PFSK-1 (cell line): ENCODE data around the gene BICD2. TPM values are rescaled to one million over a fixed set of nuclear protein-coding genes. Genes with fewer than 3 reads are reported as not detected.

Experiments
- FOXP2 ChIP-seq: optimal IDR thresholded peaks from 2 replicates; pipeline ENCODE3; 2011; ENCODE audit warnings: borderline replicate concordance, control low read depth, inconsistent platforms; ENCODE audit not compliant: insufficient read depth; ENCODE audit errors: extremely low read length, extremely low read depth
- POLR2AphosphoS5 ChIP-seq: IDR thresholded peaks from 2 replicates; pipeline ENCODE4 v1.6.1; 2012; ENCODE audit warnings: low read depth, mild to moderate bottlenecking, control low read depth, low read length, moderate library complexity
- SIN3A ChIP-seq: IDR thresholded peaks from 2 replicates; pipeline ENCODE4 v1.6.1; 2012; ENCODE audit warnings: mild to moderate bottlenecking, low read length, moderate library complexity, borderline replicate concordance; ENCODE audit not compliant: insufficient read depth
- TAF1 ChIP-seq: IDR thresholded peaks from 2 replicates; pipeline ENCODE4 v1.6.1; 2012; ENCODE audit warnings: low read length, control low read depth, borderline replicate concordance; ENCODE audit not compliant: insufficient read depth
- polyA plus RNA-seq: library from polyadenylated mRNA; unstranded; fragments of >200 nt; gene quantifications from one replicate; pipeline ENCODE4 v1.2.1, GENCODE V29; 2012; ENCODE audit warnings: low read depth, missing spikeins; ENCODE audit not compliant: insufficient read length
- TF ChIP-seq, protein P1 (sequence below), 2 experiments: IDR thresholded peaks; 2 replicates each; pipeline versions ENCODE4 v1.6.1 to v1.8.0; 2011 to 2012; ENCODE audit warnings: low read depth in 2 of 2, low read length in 2 of 2, control low read depth in 1 of 2, inconsistent platforms in 1 of 2, mild to moderate bottlenecking in 1 of 2, moderate library complexity in 1 of 2; ENCODE audit not compliant: insufficient read depth in 1 of 2

The BICD2 gene
- 35.1 TPM for polyA plus RNA-seq

DNA sequence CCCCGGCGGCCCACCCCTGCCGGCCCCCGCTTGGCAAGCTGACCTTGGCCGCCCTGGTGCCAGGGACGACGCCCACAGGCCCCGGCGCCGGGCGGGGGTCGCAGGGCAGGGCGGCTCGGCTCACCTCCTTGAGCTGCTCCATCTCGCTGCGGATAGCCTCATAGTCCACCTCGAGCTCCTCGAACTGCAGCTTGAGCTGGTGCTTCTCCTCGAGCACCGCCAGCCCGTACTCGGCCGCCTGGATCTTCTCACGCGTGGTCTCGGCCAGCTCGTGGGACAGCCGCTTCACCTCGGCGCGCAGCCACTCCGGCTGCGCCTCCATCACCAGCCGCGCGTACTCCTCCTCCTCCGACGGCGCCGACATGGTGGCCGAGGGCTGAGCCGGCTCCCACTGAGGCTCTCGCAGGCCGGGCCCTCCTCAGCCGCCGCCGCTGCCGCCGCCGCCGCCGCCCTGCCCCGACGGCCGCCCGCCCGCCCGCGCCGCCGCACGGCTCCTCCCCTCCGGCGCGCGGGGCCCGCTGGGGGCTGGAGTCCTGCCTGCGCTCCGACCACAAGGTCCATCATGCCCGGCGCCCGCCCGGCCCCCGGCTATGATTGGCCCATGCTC is at the start of gene BICD2:
Gene BICD2, minus strand, starts transcription at position 453 of the 607 bp plus-strand sequence. Its CDS starts 89 bp downstream, at position 364.
- TF ChIP-seq POLR2AphosphoS5 = no peak
- no peak; the same call in 1 of the 2 replicates for TF ChIP-seq TAF1
- no peak for TF ChIP-seq SIN3A
- TF ChIP-seq, protein P1, sequence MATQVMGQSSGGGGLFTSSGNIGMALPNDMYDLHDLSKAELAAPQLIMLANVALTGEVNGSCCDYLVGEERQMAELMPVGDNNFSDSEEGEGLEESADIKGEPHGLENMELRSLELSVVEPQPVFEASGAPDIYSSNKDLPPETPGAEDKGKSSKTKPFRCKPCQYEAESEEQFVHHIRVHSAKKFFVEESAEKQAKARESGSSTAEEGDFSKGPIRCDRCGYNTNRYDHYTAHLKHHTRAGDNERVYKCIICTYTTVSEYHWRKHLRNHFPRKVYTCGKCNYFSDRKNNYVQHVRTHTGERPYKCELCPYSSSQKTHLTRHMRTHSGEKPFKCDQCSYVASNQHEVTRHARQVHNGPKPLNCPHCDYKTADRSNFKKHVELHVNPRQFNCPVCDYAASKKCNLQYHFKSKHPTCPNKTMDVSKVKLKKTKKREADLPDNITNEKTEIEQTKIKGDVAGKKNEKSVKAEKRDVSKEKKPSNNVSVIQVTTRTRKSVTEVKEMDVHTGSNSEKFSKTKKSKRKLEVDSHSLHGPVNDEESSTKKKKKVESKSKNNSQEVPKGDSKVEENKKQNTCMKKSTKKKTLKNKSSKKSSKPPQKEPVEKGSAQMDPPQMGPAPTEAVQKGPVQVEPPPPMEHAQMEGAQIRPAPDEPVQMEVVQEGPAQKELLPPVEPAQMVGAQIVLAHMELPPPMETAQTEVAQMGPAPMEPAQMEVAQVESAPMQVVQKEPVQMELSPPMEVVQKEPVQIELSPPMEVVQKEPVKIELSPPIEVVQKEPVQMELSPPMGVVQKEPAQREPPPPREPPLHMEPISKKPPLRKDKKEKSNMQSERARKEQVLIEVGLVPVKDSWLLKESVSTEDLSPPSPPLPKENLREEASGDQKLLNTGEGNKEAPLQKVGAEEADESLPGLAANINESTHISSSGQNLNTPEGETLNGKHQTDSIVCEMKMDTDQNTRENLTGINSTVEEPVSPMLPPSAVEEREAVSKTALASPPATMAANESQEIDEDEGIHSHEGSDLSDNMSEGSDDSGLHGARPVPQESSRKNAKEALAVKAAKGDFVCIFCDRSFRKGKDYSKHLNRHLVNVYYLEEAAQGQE (IDR thresholded peaks at IDR 0.05; ENCODE audit: insufficient read depth in 1 of 2, low read depth in 2 of 2, low read length in 2 of 2) = no peak
- TF ChIP-seq FOXP2 = no peak

DNA sequence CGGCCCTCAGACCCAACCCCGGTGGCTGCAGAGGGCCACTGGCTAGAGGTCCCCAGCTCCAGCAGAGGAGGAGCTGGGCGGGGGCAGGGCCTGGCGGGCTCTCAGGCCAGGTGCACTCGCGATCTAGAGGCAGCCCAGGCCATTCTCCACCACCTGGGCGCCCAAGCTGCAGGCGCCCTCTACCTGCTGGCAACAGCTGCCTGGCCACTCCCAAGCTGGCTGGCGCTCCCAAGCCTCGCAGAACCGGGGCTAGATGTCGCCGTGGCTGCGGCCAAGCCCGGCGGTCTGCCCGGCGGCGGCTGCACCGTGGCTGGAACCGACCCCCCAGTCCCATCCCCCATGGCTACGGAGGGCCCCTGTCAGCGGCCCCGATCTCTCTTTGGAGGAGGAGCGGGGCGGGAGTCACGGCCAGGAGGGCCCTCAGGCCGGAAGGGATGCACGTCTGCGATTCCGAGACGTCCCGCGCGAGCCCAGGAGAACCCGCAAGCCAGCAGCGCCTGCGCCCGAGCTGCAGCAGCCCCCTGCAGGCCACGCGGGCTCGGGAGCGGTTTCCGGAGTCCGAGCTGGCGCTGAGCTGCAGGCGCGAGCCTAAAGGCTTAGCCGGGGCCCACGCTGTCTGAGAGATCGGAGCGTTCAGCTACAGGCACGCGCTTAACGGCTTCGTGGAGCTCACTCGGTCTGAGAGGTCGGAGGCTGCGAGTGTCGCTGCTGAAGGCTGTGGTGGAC is 44.3 kb upstream of the BICD2 start:
- TF ChIP-seq TAF1 = no peak
- TF ChIP-seq POLR2AphosphoS5 = no peak
- TF ChIP-seq, protein P1 (IDR thresholded peaks at IDR 0.05; ENCODE audit: insufficient read depth in 1 of 2, low read depth in 2 of 2, low read length in 2 of 2) = no peak
- TF ChIP-seq FOXP2 = no peak
- no peak for TF ChIP-seq SIN3A

DNA sequence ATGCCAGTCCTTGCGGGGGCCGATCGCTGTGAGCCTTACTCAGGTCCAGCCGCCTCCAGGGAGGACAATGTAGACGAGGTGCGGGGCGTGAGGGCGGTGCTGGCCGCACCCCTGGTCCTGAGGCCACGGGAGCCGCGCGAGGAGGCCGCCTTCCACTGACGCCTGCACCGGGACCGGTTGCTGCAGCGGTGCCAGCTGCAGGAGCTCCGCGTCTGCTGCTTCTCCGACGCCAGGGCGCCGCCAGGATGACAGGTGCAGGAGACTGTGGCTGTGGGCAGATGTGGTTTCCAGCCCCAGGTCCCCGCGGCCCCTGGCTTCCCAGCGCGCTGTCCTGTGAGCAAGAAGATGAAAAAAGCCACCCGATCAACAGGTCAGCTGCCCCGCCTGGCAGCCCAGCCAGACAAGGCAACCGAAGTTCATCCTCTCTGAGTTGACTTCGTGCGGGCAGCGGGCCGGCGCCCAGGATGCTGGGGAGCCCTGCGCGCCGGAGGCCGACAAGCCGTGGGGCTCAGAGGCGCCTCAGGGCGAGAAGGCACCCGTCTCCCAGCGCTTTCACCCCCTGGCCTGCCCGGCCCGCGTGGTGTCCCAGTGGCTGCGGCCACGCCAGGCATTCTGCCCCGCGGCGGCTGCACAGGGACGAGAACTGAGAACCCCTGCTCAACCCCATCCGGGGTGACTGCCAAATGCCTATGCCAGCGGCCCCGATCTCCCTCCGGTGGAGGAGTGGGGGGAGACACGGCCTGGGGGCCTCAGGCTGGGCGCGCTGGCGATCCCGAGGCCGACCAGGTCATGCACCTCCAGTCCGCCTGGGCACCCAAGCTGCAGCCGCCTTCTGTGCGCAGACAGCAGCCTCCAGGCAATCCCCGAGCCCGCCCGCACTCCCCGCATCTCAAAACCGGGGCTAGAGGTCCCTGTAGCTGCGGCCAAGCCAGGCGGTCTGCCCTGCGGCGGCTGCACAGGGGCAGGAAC is 43.4 kb upstream of the BICD2 start:
- TF ChIP-seq SIN3A (no peak), POLR2AphosphoS5 (no peak), TAF1 (no peak), FOXP2 (no peak)
- TF ChIP-seq, protein P1 (IDR thresholded peaks at IDR 0.05; ENCODE audit: insufficient read depth in 1 of 2, low read depth in 2 of 2, low read length in 2 of 2) = no peak

DNA sequence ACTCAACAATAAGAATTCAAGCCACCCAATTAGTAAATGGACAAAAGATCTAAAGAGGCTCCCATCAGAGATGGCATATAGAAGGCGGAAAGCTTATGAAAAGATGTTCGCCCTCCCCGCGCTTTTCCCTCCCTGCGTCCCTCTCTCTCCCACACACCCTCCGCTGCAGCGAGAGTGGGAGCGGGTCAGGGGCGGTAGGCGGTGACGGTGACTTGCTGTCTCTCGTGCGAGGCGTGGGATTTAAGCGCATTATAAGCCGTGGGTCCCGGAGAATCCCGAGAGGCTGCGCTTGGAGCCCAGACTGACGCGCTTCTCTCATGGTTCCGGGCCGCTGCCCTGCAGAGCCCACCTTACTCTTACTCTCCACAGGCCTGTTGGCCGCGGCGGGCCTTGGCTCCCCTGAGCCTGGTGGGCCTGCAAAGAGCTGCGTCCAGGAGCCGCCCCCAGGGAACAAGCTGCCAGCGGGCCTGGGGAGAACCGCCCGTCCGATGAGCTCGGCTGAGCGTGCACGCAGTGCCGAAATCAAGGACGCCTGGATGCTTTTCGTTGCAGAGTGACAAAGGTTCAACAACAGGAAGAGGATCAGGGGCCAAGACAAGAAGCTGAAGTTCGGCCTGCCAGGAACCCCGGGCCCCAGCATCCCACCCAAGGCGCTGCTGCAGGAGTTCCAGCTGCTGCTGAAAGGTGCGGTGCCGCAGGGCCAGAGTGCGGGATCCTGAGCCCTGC is 42.6 kb upstream of the BICD2 start:
- TF ChIP-seq SIN3A (no peak), TAF1 (no peak), FOXP2 (no peak), POLR2AphosphoS5 (no peak)
- TF ChIP-seq, protein P1 (IDR thresholded peaks at IDR 0.05; ENCODE audit: insufficient read depth in 1 of 2, low read depth in 2 of 2, low read length in 2 of 2) = no peak
